GM12801 (cell line): Measurements from ENCODE around the gene SNX9.

ENCODE experiments used
- CTCF ChIP-seq: IDR thresholded peaks from one replicate; pipeline ENCODE4 v1.5.1; 2011; ENCODE audit warnings: control low read depth; ENCODE audit not compliant: insufficient read length; ENCODE audit errors: extremely low read depth

The SNX9 gene

GRCh38 chr6:157961832-157962575 is 139.0 kb downstream of the SNX9 start:
- TF ChIP-seq CTCF, result no peak

- TF ChIP-seq CTCF, result no peak
Measured at GRCh38 chr6:157962601-157963302, 139.7 kb downstream of the SNX9 start.

- no peak for TF ChIP-seq CTCF
Measured at GRCh38 chr6:157964100-157964499, 141.1 kb downstream of the SNX9 start.

GRCh38 chr6:157965387-157965786 is 142.3 kb downstream of the SNX9 start:
- TF ChIP-seq CTCF, result no peak

GRCh38 chr6:157966589-157966977 is 143.5 kb downstream of the SNX9 start:
- no peak for TF ChIP-seq CTCF

GRCh38 chr6:157967020-157967419 is 144.0 kb downstream of the SNX9 start:
- TF ChIP-seq CTCF, result no peak

GRCh38 chr6:157967486-157967885 is 144.4 kb downstream of the SNX9 start:
- TF ChIP-seq CTCF, result no peak
